GM12873 (cell line): ENCODE measurements around the gene DNM2.

ENCODE experiments used
- CTCF ChIP-seq: IDR thresholded peaks from 2 replicates; pipeline ENCODE4 v1.5.1; 2012; ENCODE audit warnings: low read depth, mild to moderate bottlenecking, moderate library complexity, low read length, control low read depth; ENCODE audit not compliant: insufficient read depth; ENCODE audit errors: missing control alignments

The DNM2 gene

GRCh38 chr19:10720607-10721125, 2.8 kb downstream of the DNM2 start:
- no peak for TF ChIP-seq CTCF

GRCh38 chr19:10723591-10723990, 5.7 kb downstream of the DNM2 start:
- TF ChIP-seq CTCF = no peak

GRCh38 chr19:10724573-10725071, 6.7 kb downstream of the DNM2 start:
- no peak for TF ChIP-seq CTCF

GRCh38 chr19:10725415-10725814, 7.5 kb downstream of the DNM2 start:
- no peak for TF ChIP-seq CTCF

- TF ChIP-seq CTCF = no peak
Measured at GRCh38 chr19:10726268-10726667, 8.4 kb downstream of the DNM2 start.

- TF ChIP-seq CTCF = no peak
Measured at GRCh38 chr19:10727685-10728201, 9.9 kb downstream of the DNM2 start.

GRCh38 chr19:10729411-10729810, 11.5 kb downstream of the DNM2 start:
- no peak for TF ChIP-seq CTCF
